A673 (cell line): Measurements from ENCODE around the gene TOR3A. TPM values are rescaled to one million over a fixed set of nuclear protein-coding genes. Genes with fewer than 3 reads are reported as not detected.

Source experiments
- BruUV-seq: library from RNA; stranded (reverse); fragments of 400-500 nt; replicated peaks from 2 replicates; lab custom pipeline; 2021; lab: Mats Ljungman, UMichigan
- CTCF ChIA-PET: fragments of 300-600 bp; sonication (Branson Sonifier 250); formaldehyde crosslinking; loops from one replicate; lab custom pipeline; 2022; ENCODE audit warnings: antibody characterized with exemption; lab: Charles Lee
- POLR2A ChIA-PET: fragments of 300-600 bp; sonication (Branson Sonifier 250); formaldehyde crosslinking; loops from one replicate; lab custom pipeline; 2022; ENCODE audit warnings: antibody characterized with exemption; ENCODE audit not compliant: low non-redundant PET; lab: Charles Lee
- DNase-seq: peaks from one replicate; pipeline ENCODE4 v3.0.0-alpha.2; 2015; ENCODE audit warnings: low spot score
- H3K27ac ChIP-seq: fragments of 200-600 bp; sonication (generic); 2 replicates; pipeline ENCODE4 v1.5.1; 2016; ENCODE audit warnings: mixed run types, low read depth, mild to moderate bottlenecking, mixed read lengths, antibody characterized with exemption, low read length; ENCODE audit not compliant: poor library complexity, severe bottlenecking
- H3K27me3 ChIP-seq: fragments of 200-600 bp; sonication (generic); replicated peaks from 2 replicates; pipeline ENCODE4 v1.6.1; 2017; ENCODE audit warnings: mixed run types, low read depth, mild to moderate bottlenecking, mixed read lengths, antibody characterized with exemption, low read length; ENCODE audit not compliant: insufficient read depth, poor library complexity
- H3K36me3 ChIP-seq: fragments of 200-600 bp; sonication (generic); 2 replicates; pipeline ENCODE4 v1.6.1; 2016; ENCODE audit warnings: mixed run types, mild to moderate bottlenecking, mixed read lengths, antibody characterized with exemption, low read length; ENCODE audit not compliant: insufficient read depth, poor library complexity, severe bottlenecking
- H3K4me1 ChIP-seq: fragments of 200-600 bp; sonication (generic); 2 replicates; pipeline ENCODE4 v1.6.1; 2017; ENCODE audit warnings: mixed run types, mild to moderate bottlenecking, mixed read lengths, antibody characterized with exemption, low read length; ENCODE audit not compliant: insufficient read depth, poor library complexity, severe bottlenecking
- H3K4me3 ChIP-seq: fragments of 200-600 bp; sonication (generic); 2 replicates; pipeline ENCODE4 v1.5.1; 2016; ENCODE audit warnings: low read depth, mixed run types, mild to moderate bottlenecking, mixed read lengths, low read length; ENCODE audit not compliant: poor library complexity, severe bottlenecking
- H3K9me3 ChIP-seq: fragments of 200-600 bp; sonication (generic); 2 replicates; pipeline ENCODE4 v1.6.1; 2016; ENCODE audit warnings: mixed run types, low read depth, mild to moderate bottlenecking, mixed read lengths, antibody characterized with exemption, low read length; ENCODE audit not compliant: poor library complexity, severe bottlenecking
- EZH2 ChIP-seq: fragments of 200-600 bp; sonication (generic); IDR thresholded peaks from 2 replicates; pipeline ENCODE4 v1.6.1; 2017; ENCODE audit warnings: borderline replicate concordance, low read depth, mild to moderate bottlenecking, mixed read lengths, antibody characterized with exemption, low read length; ENCODE audit not compliant: poor library complexity, severe bottlenecking
- intact Hi-C: fragments of 100-400 bp; cut with micrococcal nuclease; formaldehyde crosslinking; loops from one replicate; pipeline ENCODE4 v1.10.0; 2022; ENCODE audit not compliant: unreplicated experiment
- total RNA-seq: library from RNA; stranded (reverse); gene quantifications from 2 replicates; pipeline ENCODE4 v1.2.3, GENCODE V29; 2021
- TF ChIP-seq, protein P1 (sequence below): fragments of 300-800, 200-600 bp; sonication (generic); conservative IDR thresholded peaks from 2 replicates; pipeline ENCODE4 v1.5.1; 2017; ENCODE audit warnings: low read depth, mild to moderate bottlenecking, antibody characterized with exemption, low read length, moderate library complexity, mixed read lengths

The TOR3A gene
- total RNA-seq, 1 experiment from 2014 or later: 21.0 TPM

DNA sequence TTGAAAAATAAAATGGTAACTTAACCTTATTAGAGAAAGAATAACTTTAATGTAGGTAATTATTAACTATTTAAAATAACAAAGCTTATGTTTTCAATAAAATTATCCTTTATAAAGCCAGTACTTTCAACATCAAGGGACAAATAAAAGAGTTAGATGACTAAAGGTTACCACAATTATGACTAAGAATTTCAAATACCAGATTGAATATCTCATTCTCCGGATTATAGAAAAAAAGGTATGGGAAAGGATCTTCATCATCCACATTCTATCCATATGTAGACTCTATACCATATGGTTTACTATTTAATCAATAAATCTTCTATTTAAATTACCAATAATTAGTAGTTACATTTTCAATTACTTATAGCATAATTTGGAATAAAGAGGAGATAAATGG, 62.8 kb downstream of the TOR3A start:
- Histone ChIP-seq H3K9me3 (peaks cover 9% of the 10 kb centered on the region), H3K27me3 (no peaks in the 10 kb centered on the region), H3K4me3 (no peak overlapping the region), H3K36me3 (no peaks in the 10 kb centered on the region), H3K27ac (no peak overlapping the region), H3K4me1 (peaks cover 31% of the 10 kb centered on the region)
- ChIA-PET CTCF (no interaction called here), POLR2A (no interaction called here)
- BruUV-seq: no TSS peak
- DNase-seq: no peak
- intact Hi-C loops: no loop called here
- TF ChIP-seq, protein P1, sequence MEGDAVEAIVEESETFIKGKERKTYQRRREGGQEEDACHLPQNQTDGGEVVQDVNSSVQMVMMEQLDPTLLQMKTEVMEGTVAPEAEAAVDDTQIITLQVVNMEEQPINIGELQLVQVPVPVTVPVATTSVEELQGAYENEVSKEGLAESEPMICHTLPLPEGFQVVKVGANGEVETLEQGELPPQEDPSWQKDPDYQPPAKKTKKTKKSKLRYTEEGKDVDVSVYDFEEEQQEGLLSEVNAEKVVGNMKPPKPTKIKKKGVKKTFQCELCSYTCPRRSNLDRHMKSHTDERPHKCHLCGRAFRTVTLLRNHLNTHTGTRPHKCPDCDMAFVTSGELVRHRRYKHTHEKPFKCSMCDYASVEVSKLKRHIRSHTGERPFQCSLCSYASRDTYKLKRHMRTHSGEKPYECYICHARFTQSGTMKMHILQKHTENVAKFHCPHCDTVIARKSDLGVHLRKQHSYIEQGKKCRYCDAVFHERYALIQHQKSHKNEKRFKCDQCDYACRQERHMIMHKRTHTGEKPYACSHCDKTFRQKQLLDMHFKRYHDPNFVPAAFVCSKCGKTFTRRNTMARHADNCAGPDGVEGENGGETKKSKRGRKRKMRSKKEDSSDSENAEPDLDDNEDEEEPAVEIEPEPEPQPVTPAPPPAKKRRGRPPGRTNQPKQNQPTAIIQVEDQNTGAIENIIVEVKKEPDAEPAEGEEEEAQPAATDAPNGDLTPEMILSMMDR: no peak
- no peak for TF ChIP-seq EZH2

DNA sequence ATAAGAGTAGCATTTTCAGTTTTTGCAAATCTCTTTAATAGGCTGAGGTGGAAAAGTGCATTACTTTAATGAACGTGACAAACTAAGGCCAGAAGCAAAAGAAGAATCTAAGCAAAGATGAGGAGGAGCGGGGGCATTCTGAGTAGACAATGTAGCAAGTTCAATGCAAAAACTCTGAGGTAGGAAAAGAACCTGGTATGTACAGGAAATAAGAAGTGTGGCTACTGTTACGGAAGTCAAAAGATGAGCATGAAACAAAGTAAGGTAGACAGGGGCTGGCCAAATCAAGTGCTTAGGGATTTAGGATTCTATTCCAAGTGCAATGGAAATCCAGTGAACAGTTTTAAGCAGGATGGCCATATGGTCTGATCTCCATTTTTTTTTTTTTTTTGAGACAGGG, 63.7 kb downstream of the TOR3A start:
- ChIA-PET POLR2A (no interaction called here), CTCF (no interaction called here)
- intact Hi-C loops: no loop called here
- BruUV-seq: no TSS peak
- no peak for DNase-seq
- H3K9me3 ChIP-seq: peaks cover 11% of the 10 kb centered on the region
- no peak for TF ChIP-seq EZH2
- TF ChIP-seq, protein P1: no peak
- no peaks in the 10 kb centered on the region for H3K27me3 ChIP-seq
- H3K27ac ChIP-seq: no peak overlapping the region
- peaks cover 31% of the 10 kb centered on the region for H3K4me1 ChIP-seq
- no peaks in the 10 kb centered on the region for H3K36me3 ChIP-seq
- H3K4me3 ChIP-seq: no peak overlapping the region

Other genes starting within 250 kb of the TOR3A start
- 5.0 and 6.8 TPM in 2 replicates for gene ANGPTL1, start 211.0 kb upstream of the TOR3A start, total RNA-seq
- 43.3 and 46.9 TPM in 2 replicates for gene FAM20B, start 56.2 kb upstream of the TOR3A start, total RNA-seq
- gene ABL2, start 147.6 kb downstream of the TOR3A start, total RNA-seq: 23.6 and 27.9 TPM in 2 replicates
- gene SOAT1, start 211.7 kb downstream of the TOR3A start, total RNA-seq: 49.9 and 53.0 TPM in 2 replicates